HG03342 (cell line): ENCODE data around the gene ZNF146.
"Not testable (repeated sequence)": the region's sequence is repeated elsewhere in the genome, so short reads cannot be mapped to it uniquely, and the experiment has no call there.

Experiments used
- ATAC-seq: cut with Tn5 transposase; IDR thresholded peaks from one replicate; pipeline ENCODE4 v1.9.1; 2021; ENCODE audit warnings: mild to moderate bottlenecking, moderate library complexity; ENCODE audit not compliant: unreplicated experiment

The ZNF146 gene

DNA sequence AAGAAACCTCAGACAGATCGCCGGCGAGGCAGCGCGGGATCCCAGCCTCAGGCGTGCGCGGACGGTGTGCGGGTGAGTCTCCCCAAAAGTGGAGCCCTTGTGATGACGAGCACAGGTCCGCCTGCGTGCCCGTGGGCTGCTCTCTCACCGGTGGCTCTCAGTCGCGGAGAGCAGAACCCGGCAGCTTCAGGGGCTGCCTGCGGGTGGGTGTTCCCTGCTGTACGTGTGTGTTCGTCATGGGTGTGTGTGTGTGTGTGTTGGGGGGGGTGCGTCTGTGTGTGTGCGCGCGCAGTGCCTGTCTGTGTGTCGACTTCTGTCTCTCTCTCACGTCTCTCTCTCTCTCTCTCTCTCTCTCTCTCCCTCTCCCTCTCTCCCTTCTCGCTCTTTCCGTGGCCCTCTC lies 54.4 kb downstream of the ZNF146 start:
- not testable (repeated sequence) for ATAC-seq
